BJ (cell line): ENCODE measurements around the gene SLC16A6. TPM values are rescaled to one million over a fixed set of nuclear protein-coding genes. Genes with fewer than 3 reads are reported as not detected.
"Not testable (repeated sequence)": the region's sequence is repeated elsewhere in the genome, so short reads cannot be mapped to it uniquely, and the experiment has no call there.

ENCODE experiments used
- CTCF ChIA-PET: fragments of 350-600 bp; formaldehyde crosslinking; extraction: SDS; loops from one replicate; lab custom pipeline; 2021; ENCODE audit warnings: antibody characterized with exemption, inconsistent platforms; lab: Yijun Ruan, JAX
- POLR2A ChIA-PET: fragments of 300-600 bp; sonication (Branson Sonifier 250); formaldehyde crosslinking; extraction: SDS; loops from one replicate; lab custom pipeline; 2021; ENCODE audit warnings: antibody characterized with exemption; lab: Charles Lee
- DNase-seq: peaks from one replicate; pipeline ENCODE4 v3.0.0-alpha.2; 2011; ENCODE audit warnings: low read depth
- H3K27me3 ChIP-seq: 2 replicates; pipeline ENCODE4 v1.6.0; 2011; ENCODE audit warnings: low read length; ENCODE audit not compliant: control insufficient read depth, insufficient read depth
- H3K36me3 ChIP-seq: 2 replicates; pipeline ENCODE4 v1.5.1; 2011; ENCODE audit warnings: low read length; ENCODE audit not compliant: control insufficient read depth, insufficient read depth
- H3K4me3 ChIP-seq: 2 replicates; pipeline ENCODE4 v1.5.1; 2011; ENCODE audit warnings: low read depth, mild to moderate bottlenecking, control low read depth, low read length
- CTCF ChIP-seq: IDR thresholded peaks from 2 replicates; pipeline ENCODE4 v1.5.1; 2011; ENCODE audit warnings: low read depth, mild to moderate bottlenecking, control low read depth, inconsistent platforms, low read length, moderate library complexity; ENCODE audit not compliant: insufficient read depth
- polyA plus RNA-seq: library from polyadenylated mRNA; depleted of rRNA; stranded (reverse); fragments of >200 nt; gene quantifications from 2 replicates; pipeline ENCODE4 v1.2.3, GENCODE V29; 2011

Gene SLC16A6
- polyA plus RNA-seq, 1 experiment: 0.20 TPM

- H3K4me3 ChIP-seq: no peak overlapping the region
- ChIA-PET CTCF (interaction anchor here (0.7 kb wide), 1 partner anchor 11 kb away, joined by 3 read pairs; no protein-coding TSS in a partner anchor), POLR2A (no interaction called here)
- no peak for TF ChIP-seq CTCF
- no peaks in the 10 kb centered on the region for H3K36me3 ChIP-seq
- no peaks in the 10 kb centered on the region for H3K27me3 ChIP-seq
- no peak for DNase-seq
Measured at GRCh38 chr17:68318103-68318991, 27.4 kb upstream of the SLC16A6 start.

GRCh38 chr17:68317458-68317857 lies 26.5 kb upstream of the SLC16A6 start:
- no peak for TF ChIP-seq CTCF
- CTCF ChIA-PET: no interaction called here
- no peak for DNase-seq
- Histone ChIP-seq H3K4me3 (no peak overlapping the region), H3K27me3 (no peaks in the 10 kb centered on the region), H3K36me3 (no peaks in the 10 kb centered on the region)
- POLR2A ChIA-PET: no interaction called here

DNA sequence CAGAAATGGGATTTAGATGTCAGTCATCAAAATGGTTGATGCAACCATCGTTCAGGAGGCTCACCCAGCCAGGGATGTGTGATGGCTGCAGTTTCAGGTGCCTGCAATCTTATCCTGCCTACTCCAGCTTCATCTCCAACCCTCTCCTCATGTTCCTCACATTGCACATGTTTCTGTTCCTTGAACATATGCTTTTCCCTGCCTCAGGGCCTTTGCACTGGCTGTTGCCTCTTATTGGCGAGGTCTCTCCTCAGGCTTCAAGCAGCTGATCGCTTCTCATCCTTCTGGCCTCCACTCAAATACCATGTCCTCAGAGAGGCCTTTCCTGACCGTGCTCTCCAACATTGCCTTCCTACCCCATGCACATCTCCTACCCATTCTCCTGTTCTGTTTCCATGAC lies 25.0 kb upstream of the SLC16A6 start:
- H3K36me3 ChIP-seq: no peaks in the 10 kb centered on the region
- ChIA-PET POLR2A (no interaction called here), CTCF (interaction anchor here (1.0 to 2.0 kb wide), 2 partner anchors 14 to 83 kb away, joined by 3 to 4 read pairs; no protein-coding TSS in a partner anchor)
- no peak overlapping the region for H3K4me3 ChIP-seq
- no peak for TF ChIP-seq CTCF
- no peak for DNase-seq
- no peaks in the 10 kb centered on the region for H3K27me3 ChIP-seq

- no peak for DNase-seq
- no peaks in the 10 kb centered on the region for H3K36me3 ChIP-seq
- H3K27me3 ChIP-seq: no peaks in the 10 kb centered on the region
- POLR2A ChIA-PET: no interaction called here
- CTCF ChIA-PET: interaction anchor here (2.0 to 2.6 kb wide), 2 partner anchors 13 to 84 kb away, joined by 4 to 11 read pairs; no protein-coding TSS in a partner anchor
- no peak overlapping the region for H3K4me3 ChIP-seq
- TF ChIP-seq CTCF: no peak
Measured at GRCh38 chr17:68314916-68315535, 24.1 kb upstream of the SLC16A6 start.

DNA sequence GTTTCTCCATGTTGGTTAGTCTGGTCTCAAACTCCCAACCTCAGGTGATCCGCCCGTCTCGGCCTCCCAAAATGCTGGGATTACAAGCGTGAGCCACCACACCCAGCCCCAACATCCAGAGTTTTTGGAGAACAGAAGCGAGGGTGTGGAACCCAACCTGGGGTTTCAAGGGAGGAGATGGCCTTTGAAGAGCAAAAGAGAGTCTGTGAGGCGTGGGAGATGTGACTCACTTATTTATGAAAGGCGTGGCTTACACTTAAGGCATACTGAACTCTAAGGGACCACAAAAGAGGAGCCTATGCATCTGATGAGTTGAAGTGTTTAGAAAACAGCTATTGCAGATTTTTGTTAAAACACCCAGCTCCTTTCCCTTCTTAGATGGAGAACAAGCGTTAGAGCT lies 19.2 kb upstream of the SLC16A6 start:
- CTCF ChIA-PET: no interaction called here
- H3K4me3 ChIP-seq: no peak overlapping the region
- H3K27me3 ChIP-seq: no peaks in the 10 kb centered on the region
- H3K36me3 ChIP-seq: no peaks in the 10 kb centered on the region
- TF ChIP-seq CTCF: no peak
- DNase-seq: no peak
- POLR2A ChIA-PET: no interaction called here

DNA sequence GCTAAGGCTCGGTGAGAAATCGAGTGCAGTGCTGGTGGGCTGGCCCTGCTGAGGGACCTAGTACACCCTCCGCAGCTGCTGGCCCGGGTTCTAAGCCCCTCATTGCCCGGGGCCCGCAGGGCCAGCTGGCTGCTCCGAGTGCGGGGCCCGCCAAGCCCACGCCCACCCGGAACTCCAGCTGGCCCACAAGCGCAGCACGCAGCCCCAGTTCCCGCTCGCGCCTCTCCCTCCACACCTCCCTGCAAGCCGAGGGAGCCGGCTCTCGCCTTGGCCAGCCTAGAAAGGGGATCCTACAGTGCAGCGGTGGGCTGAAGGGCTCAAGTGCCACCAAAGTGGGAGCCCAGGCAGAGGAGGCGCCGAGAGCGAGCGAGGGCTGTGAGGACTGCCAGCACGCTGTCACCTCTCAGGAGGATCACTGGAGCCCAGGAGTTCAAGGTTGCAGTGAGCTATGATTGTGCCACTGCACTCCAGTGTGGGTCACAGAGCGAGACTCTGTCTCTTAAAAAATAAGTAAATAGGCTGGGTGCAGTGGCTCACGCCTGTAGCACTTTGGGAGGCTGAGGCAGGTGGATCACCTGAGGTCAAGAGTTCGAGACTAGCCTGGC lies 18.2 kb upstream of the SLC16A6 start:
- POLR2A ChIA-PET, CTCF ChIA-PET, H3K4me3 ChIP-seq, DNase-seq, H3K36me3 ChIP-seq, H3K27me3 ChIP-seq: not testable (repeated sequence)

- H3K27me3 ChIP-seq, POLR2A ChIA-PET, H3K4me3 ChIP-seq, H3K36me3 ChIP-seq, DNase-seq: not testable (repeated sequence)
- CTCF ChIA-PET: interaction anchor here (0.9 kb wide), 1 partner anchor 90 kb away, joined by 4 read pairs; no protein-coding TSS in a partner anchor
Measured at GRCh38 chr17:68308486-68308885, 17.6 kb upstream of the SLC16A6 start.
